ENCODE measurements around the gene KCTD21.

The KCTD21 gene

GRCh38 chr11:78132475-78132874, 56.0 kb downstream of the KCTD21 start:
- no peak overlapping the region for H3K4me3 ChIP-seq (replicated peaks in 1 of 2; ENCODE audit: low read depth in 2 of 2, low read length in 2 of 2)
- no peak for TF ChIP-seq CTCF (IDR thresholded peaks at IDR 0.05; ENCODE audit: low read depth, low read length)
- no peak for DNase-seq (ENCODE audit: low read depth in 2 of 2)

- DNase-seq (ENCODE audit: low read depth in 2 of 2), result peak in 1 of 2 donors; percentile 6
Measured at GRCh38 chr11:78131956-78132355, 56.5 kb downstream of the KCTD21 start.

GRCh38 chr11:78127403-78127802, 61.0 kb downstream of the KCTD21 start:
- no peak for TF ChIP-seq CTCF (IDR thresholded peaks at IDR 0.05; ENCODE audit: low read depth, low read length)
- no peak for DNase-seq (ENCODE audit: low read depth in 2 of 2)
- no peak overlapping the region for H3K4me3 ChIP-seq (replicated peaks in 1 of 2; ENCODE audit: low read depth in 2 of 2, low read length in 2 of 2)

More at GRCh38 chr11:78131956-78132355, 56.5 kb downstream of the KCTD21 start:
- TF ChIP-seq CTCF (IDR thresholded peaks at IDR 0.05; ENCODE audit: low read depth, low read length), result no peak
- no peak overlapping the region for H3K4me3 ChIP-seq (replicated peaks in 1 of 2; ENCODE audit: low read depth in 2 of 2, low read length in 2 of 2)

All from cardiac fibroblast (primary cell).